ENCODE results near the gene ARHGAP33.

DNA sequence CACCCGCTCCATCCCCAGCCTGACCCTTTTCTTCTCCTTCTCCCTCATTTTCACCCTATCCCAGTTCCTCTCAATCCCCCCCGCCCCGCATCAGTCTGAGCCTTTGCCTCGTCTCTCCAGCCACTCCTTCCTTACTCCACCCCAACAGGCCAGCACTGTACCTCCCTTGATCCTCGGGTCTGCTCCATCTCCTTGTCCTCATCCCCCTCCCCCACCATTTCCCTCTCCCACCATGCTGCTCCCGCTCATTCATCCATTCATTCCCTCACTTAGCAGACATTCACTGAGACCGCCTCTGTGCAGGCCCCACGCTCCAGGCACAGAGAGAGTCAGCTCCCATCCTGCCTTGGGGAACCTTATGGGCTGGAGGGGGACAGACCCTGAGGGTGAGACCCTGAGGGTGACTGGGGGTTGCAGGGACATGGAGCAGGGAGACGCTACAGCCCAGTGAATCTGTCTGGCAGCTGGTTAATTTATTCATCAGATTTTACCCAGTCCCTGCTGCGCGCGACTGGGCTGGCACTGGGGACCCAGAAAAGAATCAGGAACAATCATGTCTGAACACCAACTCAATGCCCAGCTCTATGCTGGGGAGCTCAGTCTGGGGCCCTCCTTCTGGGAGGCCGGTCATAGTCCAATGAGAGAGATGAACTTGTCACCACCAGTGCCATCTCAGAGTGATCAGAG lies 881 bp downstream of the ARHGAP33 start:
- TF ChIP-seq CTCF (optimal IDR thresholded peaks at IDR 0.05 in 1 of 3, IDR thresholded peaks at IDR 0.05 in 1 of 3, conservative IDR thresholded peaks at IDR 0.05 in 1 of 3; ENCODE audit: extremely low read depth in 1 of 3, insufficient read depth in 2 of 3, low read length in 3 of 3) (no peak), EZH2 (IDR thresholded peaks at IDR 0.05; ENCODE audit: low read length) (no peak)
